HG03025 (cell line): ENCODE measurements around the gene BCL7C.
"Not testable (repeated sequence)": the region's sequence is repeated elsewhere in the genome, so short reads cannot be mapped to it uniquely, and the experiment has no call there.

ENCODE experiments used
- ATAC-seq: cut with Tn5 transposase; IDR thresholded peaks from one replicate; pipeline ENCODE4 v1.9.1; 2021; ENCODE audit warnings: mild to moderate bottlenecking, moderate library complexity; ENCODE audit not compliant: unreplicated experiment, low FRiP score

BCL7C gene

DNA sequence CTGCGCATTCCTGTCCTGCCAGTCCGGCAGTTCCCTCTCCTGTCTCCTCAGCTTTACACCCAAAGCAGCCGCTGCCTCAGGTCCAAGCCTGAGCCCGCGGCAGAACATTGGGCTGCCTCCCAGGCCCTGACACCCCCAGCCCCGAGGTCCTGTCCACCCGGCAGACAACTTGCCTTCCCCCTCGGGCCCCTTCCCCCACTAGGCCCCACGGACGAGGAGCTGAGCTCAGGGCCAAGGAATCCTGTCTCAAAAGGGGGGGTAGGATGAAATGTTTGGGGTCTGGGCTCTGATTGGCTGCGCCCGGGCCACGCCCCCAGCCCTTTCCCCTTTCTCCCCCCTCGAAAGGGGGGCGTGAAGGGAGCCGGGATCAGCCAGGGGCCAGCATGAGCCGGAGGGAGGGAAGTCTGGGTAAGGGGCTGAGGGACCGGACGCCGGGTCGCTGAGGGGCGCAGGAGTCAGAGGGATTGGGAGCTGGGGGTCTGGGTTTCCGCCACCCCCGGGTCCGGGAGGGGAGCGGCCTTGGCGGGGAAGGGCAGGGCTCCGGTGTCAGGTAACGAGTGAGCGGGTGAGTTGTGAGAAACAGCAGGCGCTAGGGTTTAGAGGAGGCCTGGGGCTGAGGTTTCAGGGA, 2.5 kb upstream of the BCL7C start, which contains the start of gene CTF1:
Gene CTF1 (plus strand): TSS at position 354 of the 628 bp plus-strand sequence. CDS start 30 bp downstream, at position 384.
- no peak for ATAC-seq

GRCh38 chr16:30895627-30896260, 1.9 kb upstream of the BCL7C start:
- ATAC-seq, result no peak

DNA sequence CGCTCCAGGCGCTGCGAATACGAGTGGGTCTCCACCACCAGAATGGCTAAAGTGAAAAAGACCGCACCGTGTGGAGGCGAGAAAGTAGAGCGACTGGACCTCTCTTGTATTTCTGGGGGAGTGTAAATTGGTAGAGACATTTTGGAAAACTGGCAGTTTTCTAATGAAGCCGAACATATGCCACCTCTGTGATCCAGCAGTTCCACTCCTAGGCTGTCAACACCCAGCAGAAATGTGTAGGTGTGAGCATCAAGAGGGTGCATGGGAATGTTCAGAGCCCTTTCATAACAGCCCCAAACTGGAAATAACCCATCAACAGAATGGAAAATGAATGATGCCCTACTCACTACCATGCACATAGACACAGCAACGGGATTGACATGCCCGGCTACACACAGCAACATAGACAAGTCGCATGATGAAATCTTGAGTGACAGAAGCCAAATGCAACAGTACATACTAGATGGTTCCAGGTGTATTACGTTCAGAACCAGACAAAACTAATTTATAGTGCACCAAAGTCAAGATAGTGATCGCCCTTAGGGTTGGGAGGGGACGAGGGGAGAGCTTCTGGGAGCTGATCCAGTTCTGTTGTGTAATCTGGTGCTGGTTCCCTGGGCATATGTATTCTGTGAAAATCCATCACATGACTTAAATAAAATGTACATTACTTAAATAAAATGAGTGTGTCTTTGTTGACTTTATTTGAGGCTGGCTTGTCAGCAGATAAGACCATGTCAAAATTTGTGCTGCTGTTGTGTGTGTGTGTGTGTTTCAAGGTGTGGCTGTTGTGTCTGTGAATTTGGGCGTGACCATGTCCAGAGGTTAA, 877 bp upstream of the BCL7C start:
- no peak for ATAC-seq

DNA sequence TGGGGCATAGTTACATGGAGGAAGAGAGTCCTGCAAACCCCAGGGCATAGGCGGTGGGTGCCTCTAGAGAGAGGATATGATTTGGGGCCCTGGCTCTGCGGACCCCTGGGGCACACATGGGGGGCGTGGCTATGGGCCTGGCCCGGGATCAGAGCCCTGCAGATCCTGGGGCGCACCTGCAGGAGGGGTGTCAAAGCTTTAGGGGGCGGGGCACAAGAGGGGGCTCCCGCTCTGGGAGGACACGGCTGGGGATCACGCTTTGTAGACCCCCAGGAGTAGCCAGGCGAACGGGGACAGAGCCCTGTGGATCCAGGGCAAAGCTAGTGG, 497 bp downstream of the BCL7C start:
- peak; percentile 6 for ATAC-seq

DNA sequence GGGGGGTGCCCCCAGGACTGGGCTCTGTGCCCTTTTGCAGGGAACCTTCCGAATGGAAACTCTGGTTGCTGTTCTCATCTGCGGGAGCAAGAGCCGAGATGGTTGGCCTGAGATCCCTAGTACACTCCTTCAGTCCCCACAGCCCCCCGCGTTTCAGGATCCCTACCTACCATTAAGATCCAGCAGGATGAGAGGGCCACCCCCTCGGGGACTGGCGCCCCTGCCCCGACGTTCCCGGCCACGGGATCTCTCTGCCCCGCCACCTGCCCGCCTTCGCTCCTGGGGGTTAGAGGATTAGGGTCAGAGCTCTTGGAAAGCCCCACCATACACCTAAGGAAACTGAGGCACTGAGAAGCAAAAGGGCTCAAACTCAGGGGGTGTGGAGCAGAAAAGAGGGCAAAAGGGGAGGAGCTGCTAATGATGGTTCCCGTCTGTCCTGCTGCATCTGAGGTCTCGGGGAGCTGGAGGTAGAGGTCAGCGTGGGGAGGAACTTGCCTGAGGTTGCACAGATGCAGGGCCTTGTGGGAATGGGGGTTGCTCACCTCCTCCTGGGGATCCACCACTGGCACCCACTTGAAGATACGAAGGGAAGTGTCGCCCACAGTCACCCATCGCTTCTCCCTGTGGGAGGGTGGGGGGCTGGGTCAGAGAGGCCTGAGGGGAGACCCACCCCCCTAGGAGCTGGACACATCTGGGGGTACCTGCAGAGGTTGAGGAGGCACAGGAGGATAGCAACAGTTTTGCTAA, 1.0 kb downstream of the BCL7C start:
- ATAC-seq, result no peak

- ATAC-seq, result not testable (repeated sequence)
Measured at GRCh38 chr16:30891043-30891823, 2.6 kb downstream of the BCL7C start.

GRCh38 chr16:30889721-30890120, 4.2 kb downstream of the BCL7C start:
- ATAC-seq, result no peak

GRCh38 chr16:30888856-30889499, 4.9 kb downstream of the BCL7C start:
- no peak for ATAC-seq

GRCh38 chr16:30887927-30888326, 6.0 kb downstream of the BCL7C start:
- no peak for ATAC-seq

DNA sequence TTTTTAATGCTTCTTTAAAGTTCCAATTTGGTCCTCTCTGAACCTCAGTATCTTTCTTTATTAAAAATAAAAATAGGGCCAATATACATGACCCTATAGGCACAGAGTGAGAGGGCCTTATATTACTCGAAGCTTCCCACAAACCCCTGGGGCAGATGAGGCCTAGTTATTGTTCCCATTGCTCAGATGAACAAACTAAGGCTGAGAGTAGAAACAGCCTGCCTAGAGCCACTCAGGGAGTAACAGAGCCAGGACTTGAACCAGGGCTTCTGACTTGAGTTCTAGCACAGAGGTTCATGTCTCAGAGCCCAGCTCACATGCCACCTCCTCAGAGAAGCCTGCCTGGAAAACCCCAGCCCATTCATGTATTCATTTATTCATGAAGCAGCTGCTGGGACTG, 7.7 kb downstream of the BCL7C start:
- ATAC-seq, result no peak

DNA sequence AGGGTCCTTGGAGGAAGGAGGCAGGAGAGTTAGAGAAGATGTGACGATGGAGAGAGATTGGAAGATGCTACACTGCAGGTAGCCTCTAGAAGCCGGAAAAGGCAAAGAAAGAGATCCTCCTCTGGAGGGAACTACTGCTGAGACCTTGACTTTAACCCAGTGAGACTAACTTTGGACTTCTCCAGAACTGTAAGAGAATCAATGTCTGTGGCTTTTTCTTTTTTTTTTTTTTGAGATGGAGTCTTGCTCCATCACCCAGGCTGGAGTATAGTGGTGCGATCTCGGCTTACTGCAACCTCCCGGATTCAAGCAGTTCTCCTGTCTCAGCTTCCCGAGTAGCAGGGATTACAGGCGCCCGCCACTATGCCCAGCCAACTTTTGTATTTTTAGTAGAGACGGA, 8.7 kb downstream of the BCL7C start:
- ATAC-seq, result no peak

DNA sequence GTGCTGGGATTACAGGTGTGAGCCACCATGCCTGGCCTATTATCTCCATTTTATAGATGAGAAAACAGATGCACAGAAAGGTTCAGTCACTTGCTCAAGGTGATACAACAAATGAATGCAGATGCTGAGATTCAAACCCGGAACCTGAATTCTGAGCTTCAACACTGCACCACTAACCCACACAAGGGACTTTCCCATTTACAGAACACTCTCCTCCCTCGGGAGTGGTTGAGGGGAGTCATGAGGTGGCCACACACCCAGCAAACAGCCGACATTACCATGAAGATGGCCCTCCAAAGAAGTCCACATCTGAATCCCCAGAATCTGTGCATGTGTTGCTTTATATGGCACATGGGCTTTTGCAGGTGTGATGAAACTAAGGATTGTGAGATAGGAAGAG, 9.1 kb downstream of the BCL7C start:
- ATAC-seq, result no peak

- ATAC-seq, result no peak
Measured at GRCh38 chr16:30882429-30883310, 11.2 kb downstream of the BCL7C start.

GRCh38 chr16:30876867-30877266, 17.0 kb downstream of the BCL7C start:
- no peak for ATAC-seq

DNA sequence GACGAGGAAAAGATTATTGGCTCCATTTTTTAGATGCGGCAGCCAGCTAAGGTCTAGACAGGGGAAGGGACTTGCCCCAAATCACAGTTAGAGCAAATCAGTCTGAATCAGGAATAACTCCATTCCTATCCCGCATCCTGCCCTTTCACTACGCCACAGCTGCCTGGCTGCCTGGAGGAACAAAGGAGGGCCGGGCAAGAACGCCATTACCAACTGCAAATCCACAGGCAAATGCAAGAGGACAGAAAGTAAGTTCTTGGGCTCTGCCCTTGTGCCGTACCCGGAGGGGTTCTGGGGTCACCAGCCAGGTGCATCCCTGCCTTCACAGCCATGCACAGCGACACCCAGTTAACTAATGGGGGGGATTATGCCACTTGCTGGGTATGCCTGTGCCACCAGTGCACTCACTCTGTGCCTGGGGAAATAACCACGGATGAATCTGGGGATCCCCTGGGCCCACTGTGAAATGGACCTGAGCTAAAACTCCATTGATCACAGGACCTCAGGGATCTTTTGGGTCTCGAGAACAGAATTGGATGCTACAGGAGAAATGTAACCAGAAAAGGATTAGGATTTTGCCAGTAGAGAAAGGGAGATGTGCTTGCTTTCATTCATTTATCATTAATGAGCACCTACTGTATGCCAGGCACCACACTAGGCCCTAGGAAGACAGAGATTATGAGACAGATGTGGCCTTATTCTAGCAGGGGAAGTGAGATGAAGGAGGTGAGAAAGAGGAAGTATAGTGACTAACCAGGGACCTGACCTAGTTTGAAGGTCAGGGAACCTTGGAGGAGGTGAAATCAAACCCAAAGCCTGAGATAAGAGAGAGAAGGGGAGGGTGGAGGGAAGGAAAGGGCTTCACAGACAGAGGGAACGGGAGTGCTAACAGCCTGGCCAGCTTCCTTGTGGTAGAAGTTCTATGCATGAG, 17.7 kb downstream of the BCL7C start:
- no peak for ATAC-seq

GRCh38 chr16:30874821-30875717, 18.8 kb downstream of the BCL7C start:
- ATAC-seq, result peak; percentile 74
